ENCODE results near the gene UPK3A. TPM values are rescaled to one million over a fixed set of nuclear protein-coding genes. Genes with fewer than 3 reads are reported as not detected.
"Not testable (repeated sequence)": the region's sequence is repeated elsewhere in the genome, so short reads cannot be mapped to it uniquely, and the experiment has no call there.

UPK3A gene
- total RNA-seq, 1 donor from 2014 or later: not detected

GRCh38 chr22:45323695-45324094 is 38.9 kb downstream of the UPK3A start:
- Histone ChIP-seq H3K4me1 (peaks cover 10% of the 10 kb centered on the region), H3K36me3 (peaks cover 40% of the 10 kb centered on the region), H3K27me3 (ENCODE audit: low read depth) (no peaks in the 10 kb centered on the region), H3K27ac (no peak overlapping the region), H3K4me3 (no peak overlapping the region), H3K9me3 (no peaks in the 10 kb centered on the region)
- no peak for DNase-seq
- intact Hi-C loops (cut with DNase I): no loop called here
- TF ChIP-seq CTCF (IDR thresholded peaks at IDR 0.05): no peak
- ATAC-seq: no peak

GRCh38 chr22:45324311-45324711 is 39.6 kb downstream of the UPK3A start:
- no peaks in the 10 kb centered on the region for H3K27me3 ChIP-seq (ENCODE audit: low read depth)
- H3K36me3 ChIP-seq: peaks cover 42% of the 10 kb centered on the region
- no peak overlapping the region for H3K27ac ChIP-seq
- no peak for TF ChIP-seq CTCF (IDR thresholded peaks at IDR 0.05)
- peaks cover 4% of the 10 kb centered on the region for H3K4me1 ChIP-seq
- DNase-seq: no peak
- intact Hi-C loops (cut with DNase I): no loop called here
- ATAC-seq: no peak
- H3K4me3 ChIP-seq: no peak overlapping the region
- no peaks in the 10 kb centered on the region for H3K9me3 ChIP-seq

- intact Hi-C loops (cut with DNase I); ATAC-seq; H3K4me1 ChIP-seq; H3K27ac ChIP-seq; DNase-seq; H3K27me3 ChIP-seq (ENCODE audit: low read depth); H3K4me3 ChIP-seq; H3K9me3 ChIP-seq: not testable (repeated sequence)
- peaks cover 66% of the 10 kb centered on the region for H3K36me3 ChIP-seq
Measured at GRCh38 chr22:45328261-45328660, 43.5 kb downstream of the UPK3A start.

GRCh38 chr22:45328822-45329529 is 44.2 kb downstream of the UPK3A start:
- ATAC-seq (no peak), DNase-seq (no peak)
- intact Hi-C loops (cut with DNase I): no loop called here
- Histone ChIP-seq H3K27ac (no peak overlapping the region), H3K4me3 (no peak overlapping the region), H3K4me1 (no peaks in the 10 kb centered on the region), H3K9me3 (no peaks in the 10 kb centered on the region), H3K36me3 (peaks cover 62% of the 10 kb centered on the region), H3K27me3 (ENCODE audit: low read depth) (no peaks in the 10 kb centered on the region)
- no peak for TF ChIP-seq CTCF (IDR thresholded peaks at IDR 0.05)

GRCh38 chr22:45329530-45329936 is 44.8 kb downstream of the UPK3A start:
- TF ChIP-seq CTCF (IDR thresholded peaks at IDR 0.05): no peak
- Histone ChIP-seq H3K36me3 (peaks cover 62% of the 10 kb centered on the region), H3K9me3 (no peaks in the 10 kb centered on the region), H3K4me1 (peaks cover 1% of the 10 kb centered on the region), H3K4me3 (no peak overlapping the region), H3K27ac (no peak overlapping the region), H3K27me3 (ENCODE audit: low read depth) (no peaks in the 10 kb centered on the region)
- no peak for DNase-seq
- ATAC-seq: no peak
- intact Hi-C loops (cut with DNase I): no loop called here

GRCh38 chr22:45330548-45330947 is 45.8 kb downstream of the UPK3A start:
- H3K4me3 ChIP-seq: no peak overlapping the region
- ATAC-seq (no peak), DNase-seq (no peak)
- no peak for TF ChIP-seq CTCF (IDR thresholded peaks at IDR 0.05)
- no peak overlapping the region for H3K27ac ChIP-seq
- intact Hi-C loops (cut with DNase I): no loop called here
- H3K27me3 ChIP-seq (ENCODE audit: low read depth): no peaks in the 10 kb centered on the region
- H3K36me3 ChIP-seq: peaks cover 65% of the 10 kb centered on the region
- peaks cover 5% of the 10 kb centered on the region for H3K4me1 ChIP-seq
- H3K9me3 ChIP-seq: no peaks in the 10 kb centered on the region
